ENCODE measurements around the gene NDOR1. TPM values are rescaled to one million over a fixed set of nuclear protein-coding genes. Genes with fewer than 3 reads are reported as not detected.

Gene NDOR1
- total and polyA plus RNA-seq, 2 of the 8 experiments (the other 6 are each of a cell fraction or from before 2014, with no cell fraction given): 25.7 to 32.3 TPM

DNA sequence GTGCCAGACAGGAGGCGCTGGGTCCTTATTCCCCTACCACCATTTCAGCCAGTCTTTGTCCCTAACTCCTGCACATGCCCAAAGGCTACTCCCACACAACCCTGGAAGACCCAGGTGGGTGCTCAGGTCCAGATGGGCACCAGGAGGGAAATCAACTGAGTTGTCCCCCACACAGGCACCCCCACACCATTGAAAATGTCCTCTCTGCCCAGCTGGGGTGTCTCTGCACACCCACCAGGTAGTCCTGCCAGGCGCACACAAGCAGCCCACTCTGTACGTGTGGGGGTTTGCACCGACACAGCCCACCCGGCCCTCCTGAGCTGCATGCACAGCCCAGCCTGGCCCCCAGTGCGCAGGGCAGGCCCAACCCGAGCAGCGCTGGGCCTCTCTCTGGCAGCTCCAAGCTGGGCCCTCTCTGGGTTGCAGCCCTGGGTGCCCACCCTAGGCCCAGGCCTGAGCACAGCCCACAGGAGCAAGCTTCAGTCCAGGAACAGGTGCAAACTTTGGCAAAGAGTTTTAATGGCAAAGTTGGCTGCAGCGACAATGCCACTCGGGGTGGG lies 14.3 kb downstream of the NDOR1 start:
- H3K9ac ChIP-seq (replicated peaks in 1 of 4; ENCODE audit: extremely low read depth in 1 of 4, low read depth in 3 of 4, low read length in 3 of 4): no peak overlapping the region
- H3K56ac ChIP-seq (replicated peaks; ENCODE audit: insufficient read length, low read depth, low read length): no peak overlapping the region
- WGBS, 2 experiments (ENCODE audit: extremely low coverage in 1 of 2, insufficient coverage in 1 of 2, insufficient read length in 1 of 2, insufficient replicate concordance in 2 of 2, low coverage in 1 of 2, low lambda C conversion rate in 2 of 2, missing lambda C conversion rate in 1 of 2): 94% methylated on average over 10 of the region's 10 CpGs; no CpG with 5 or more reads in 1 of the 2 experiments
- FAIRE-seq (no peak), DNase-seq (ENCODE audit: low read depth in 1 of 2, low spot score in 2 of 2) (no peak)
- no peak overlapping the region for H2BK15ac ChIP-seq (ENCODE audit: low read length)
- no peak overlapping the region for H3K14ac ChIP-seq (ENCODE audit: insufficient read length)
- no peak overlapping the region for H4K91ac ChIP-seq (replicated peaks; ENCODE audit: insufficient read length, low read length)
- H3K79me1 ChIP-seq (ENCODE audit: low read depth, low read length): no peaks in the 10 kb centered on the region
- ChIA-PET POLR2A (ENCODE audit: partially characterized antibody) (interaction anchor here (0.8 to 69.9 kb wide), 10 partner anchors 12 to 164 kb away, joined by 3 to 1462 read pairs (median 4); partner anchors contain the start of genes NDOR1, NELFB, STPG3 and TMEM203), CTCF (ENCODE audit: partially characterized antibody) (interaction anchor here (0.7 to 20.2 kb wide), 5 partner anchors 10 to 272 kb away, joined by 3 to 204 read pairs (median 3); partner anchors contain the start of genes ANAPC2 and SSNA1)
- H4K5ac ChIP-seq (ENCODE audit: insufficient read length, low read depth, low read length): no peak overlapping the region
- no peak overlapping the region for H3K23ac ChIP-seq (ENCODE audit: insufficient read length)
- no peak for TF ChIP-seq CBX8 (IDR thresholded peaks at IDR 0.05; ENCODE audit: borderline replicate concordance, low read depth, low read length)
- no peak for TF ChIP-seq JUN (IDR thresholded peaks at IDR 0.05; ENCODE audit: low read depth, low read length)
- no peak for TF ChIP-seq USF2 (IDR thresholded peaks at IDR 0.05; ENCODE audit: low read length)
- TF ChIP-seq BRCA1 (IDR thresholded peaks at IDR 0.05; ENCODE audit: low read depth, low read length): no peak
- TF ChIP-seq EGR1 (IDR thresholded peaks at IDR 0.05; ENCODE audit: borderline replicate concordance, low read depth, low read length): no peak
- no peak for TF ChIP-seq YY1 (IDR thresholded peaks at IDR 0.05; ENCODE audit: low read depth, low read length)
- no peak for TF ChIP-seq GABPA (IDR thresholded peaks at IDR 0.05; ENCODE audit: borderline replicate concordance, insufficient read depth, low read length)
- TF ChIP-seq ZNF274 (IDR thresholded peaks at IDR 0.05; ENCODE audit: borderline replicate concordance, extremely low read depth, low read length): no peak
- TF ChIP-seq TAF1 (IDR thresholded peaks at IDR 0.05; ENCODE audit: low read depth, low read length): no peak
- no peak overlapping the region for H3K4me2 ChIP-seq (ENCODE audit: insufficient read depth in 1 of 2, low read depth in 2 of 2, low read length in 2 of 2)
- no peaks in the 10 kb centered on the region for H3K79me2 ChIP-seq (ENCODE audit: control insufficient read depth in 1 of 2, insufficient read depth in 2 of 2, low read length in 2 of 2)
- no peak overlapping the region for H2AFZ ChIP-seq (ENCODE audit: low read length)
- H4K8ac ChIP-seq (ENCODE audit: extremely low read depth, insufficient read depth, low read length): no peak overlapping the region; the same call in 1 of the 2 replicates
- H3K4ac ChIP-seq (replicated peaks; ENCODE audit: insufficient read length, low read depth, low read length): no peak overlapping the region
- no peaks in the 10 kb centered on the region; a peak in 2 of 7 replicates for H3K27me3 ChIP-seq (replicated peaks in 1 of 4; ENCODE audit: control insufficient read depth in 3 of 4, extremely low read depth in 1 of 4, insufficient read depth in 3 of 4, low read length in 3 of 4)
- H2BK120ac ChIP-seq (replicated peaks; ENCODE audit: low read depth, low read length): no peak overlapping the region
- H2AK5ac ChIP-seq (ENCODE audit: low read depth, low read length): no peak overlapping the region
- peaks cover 0 to 15% (median 10%) of the 10 kb centered on the region in 4 experiments; a peak in 5 of 7 replicates for H3K4me1 ChIP-seq (replicated peaks in 1 of 4; ENCODE audit: control insufficient read depth in 3 of 4, insufficient read depth in 4 of 4, low read length in 3 of 4)
- no peak overlapping the region for H3K27ac ChIP-seq (ENCODE audit: low read depth, low read length)
- H2BK20ac ChIP-seq (ENCODE audit: low read length): no peak overlapping the region
- H3K23me2 ChIP-seq (ENCODE audit: low read depth, low read length): peaks cover 18% of the 10 kb centered on the region; the same call in 1 of the 2 replicates
- no peak overlapping the region for H3K18ac ChIP-seq (ENCODE audit: extremely low read depth, low read length)
- no peak overlapping the region for H2BK5ac ChIP-seq (ENCODE audit: low read depth, low read length)
- no peaks in the 10 kb centered on the region for H3K9me3 ChIP-seq (ENCODE audit: insufficient read depth in 2 of 2, low read depth in 1 of 2, low read length in 1 of 2)
- no peak overlapping the region for H2BK12ac ChIP-seq (ENCODE audit: low read depth, low read length)
- H3K36me3 ChIP-seq (ENCODE audit: control insufficient read depth in 2 of 4, insufficient read depth in 4 of 4, low read length in 3 of 4): peaks cover 0 to 17% (median 4%) of the 10 kb centered on the region in 4 experiments; a peak in 6 of 8 replicates
- no peak overlapping the region for H3K4me3 ChIP-seq (ENCODE audit: extremely low read depth in 1 of 4, insufficient read depth in 2 of 4, low read depth in 3 of 4, low read length in 4 of 4)
- peaks cover 0 to 9% of the 10 kb centered on the region in 2 experiments for H4K20me1 ChIP-seq (replicated peaks in 1 of 2; ENCODE audit: control insufficient read depth in 1 of 2, insufficient read depth in 2 of 2, low read length in 2 of 2)

Data from H1 (cell line).